IMR-90 (cell line): ENCODE data around the gene SLC52A3. TPM values are rescaled to one million over a fixed set of nuclear protein-coding genes. Genes with fewer than 3 reads are reported as not detected.

Experiments used
- ATAC-seq: fragments of 200-7000 bp; cut with Tn5 transposase; 2 replicates; pipeline ENCODE4 v1.9.1; 2020; ENCODE audit warnings: low read depth, mild to moderate bottlenecking, moderate library complexity
- BruUV-seq: library from RNA; stranded (reverse); fragments of 400-500 nt; replicated peaks from 2 replicates; lab custom pipeline; 2021; lab: Mats Ljungman, UMichigan
- CTCF ChIA-PET: fragments of 300-600 bp; formaldehyde crosslinking; extraction: SDS; loops from one replicate; lab custom pipeline; 2021; ENCODE audit warnings: antibody characterized with exemption; lab: Yijun Ruan, JAX
- POLR2A ChIA-PET: fragments of 300-600 bp; sonication (Branson Sonifier 250); formaldehyde crosslinking; loops from one replicate; lab custom pipeline; 2022; ENCODE audit warnings: antibody characterized with exemption; ENCODE audit not compliant: unreplicated experiment; lab: Charles Lee
- DNase-seq: peaks from one replicate; pipeline ENCODE4 v3.0.0; 2013
- H2AFZ ChIP-seq: replicated peaks from 2 replicates; pipeline ENCODE3; 2013; ENCODE audit warnings: low read length, mild to moderate bottlenecking; ENCODE audit not compliant: poor library complexity
- H2AK5ac ChIP-seq: 2 replicates; pipeline ENCODE4 v1.6.1; 2013; ENCODE audit warnings: low read depth, low read length, inconsistent platforms
- H2AK9ac ChIP-seq: replicated peaks from 2 replicates; pipeline ENCODE3; 2013; ENCODE audit warnings: mild to moderate bottlenecking, low read depth, low read length, moderate library complexity; ENCODE audit not compliant: poor library complexity
- H2BK120ac ChIP-seq: 2 replicates; pipeline ENCODE4 v1.6.1; 2013; ENCODE audit warnings: low read depth, low read length, inconsistent platforms
- H2BK15ac ChIP-seq: 3 replicates; pipeline ENCODE4 v1.6.1; 2013; ENCODE audit warnings: low read depth, low read length, inconsistent platforms
- H2BK20ac ChIP-seq: 2 replicates; pipeline ENCODE4 v1.6.1; 2013; ENCODE audit warnings: low read depth, mild to moderate bottlenecking, inconsistent platforms, low read length, moderate library complexity
- H2BK5ac ChIP-seq: 2 replicates; pipeline ENCODE4 v1.6.1; 2013; ENCODE audit warnings: mild to moderate bottlenecking, low read depth, low read length, inconsistent platforms; ENCODE audit not compliant: poor library complexity, severe bottlenecking
- H3K14ac ChIP-seq: replicated peaks from 2 replicates; pipeline ENCODE4 v1.6.1; 2013; ENCODE audit warnings: low read depth, low read length, inconsistent platforms
- H3K18ac ChIP-seq: 2 replicates; pipeline ENCODE4 v1.6.1; 2013; ENCODE audit warnings: low read depth, low read length, control low read depth
- H3K23ac ChIP-seq: 2 replicates; pipeline ENCODE4 v1.6.1; 2013; ENCODE audit warnings: low read depth, low read length, inconsistent platforms
- H3K27ac ChIP-seq: 2 replicates; pipeline ENCODE4 v1.5.1; 2013; ENCODE audit warnings: mild to moderate bottlenecking, control low read depth, low read length; ENCODE audit not compliant: insufficient read depth
- H3K27me3 ChIP-seq: 2 replicates; pipeline ENCODE4 v1.6.1; 2013; ENCODE audit warnings: low read length; ENCODE audit not compliant: control insufficient read depth, insufficient read depth
- H3K36me3 ChIP-seq: 2 replicates; pipeline ENCODE4 v1.6.1; 2013; ENCODE audit warnings: low read length, mixed read lengths; ENCODE audit not compliant: control insufficient read depth, insufficient read depth
- H3K4ac ChIP-seq: 2 replicates; pipeline ENCODE4 v1.6.1; 2013; ENCODE audit warnings: low read depth, low read length, inconsistent platforms
- H3K4me1 ChIP-seq: 2 replicates; pipeline ENCODE4 v1.6.1; 2013; ENCODE audit warnings: low read length, mixed read lengths; ENCODE audit not compliant: control insufficient read depth, insufficient read depth
- H3K4me2 ChIP-seq: 2 replicates; pipeline ENCODE4 v1.6.1; 2013; ENCODE audit warnings: low read depth, mild to moderate bottlenecking, control low read depth, low read length, moderate library complexity
- H3K4me3 ChIP-seq: 2 replicates; pipeline ENCODE4 v1.5.1; 2013; ENCODE audit warnings: low read depth, mild to moderate bottlenecking, control low read depth, low read length, moderate library complexity; ENCODE audit not compliant: insufficient read depth
- H3K56ac ChIP-seq: 2 replicates; pipeline ENCODE4 v1.6.1; 2013; ENCODE audit warnings: low read length, inconsistent platforms; ENCODE audit not compliant: insufficient read depth; ENCODE audit errors: extremely low read depth
- H3K79me1 ChIP-seq, 2 experiments: 2 replicates each; pipeline ENCODE4 v1.6.1; 2013; ENCODE audit warnings: low read length in 2 of 2, inconsistent platforms in 1 of 2, low read depth in 1 of 2
- H3K9ac ChIP-seq: 2 replicates; pipeline ENCODE4 v1.6.1; 2013; ENCODE audit warnings: low read depth, low read length, control low read depth
- H3K9me1 ChIP-seq: 2 replicates; pipeline ENCODE4 v1.6.1; 2013; ENCODE audit warnings: low read length, inconsistent platforms; ENCODE audit not compliant: insufficient read depth
- H3K9me3 ChIP-seq: 2 replicates; pipeline ENCODE4 v1.6.1; 2013; ENCODE audit warnings: low read length; ENCODE audit not compliant: control insufficient read depth, insufficient read depth
- H4K20me1 ChIP-seq: 2 replicates; pipeline ENCODE4 v1.6.1; 2013; ENCODE audit warnings: low read length, inconsistent platforms; ENCODE audit not compliant: insufficient read depth
- H4K5ac ChIP-seq: 2 replicates; pipeline ENCODE4 v1.6.1; 2013; ENCODE audit warnings: mild to moderate bottlenecking, low read depth, low read length, control low read depth
- H4K8ac ChIP-seq, 2 experiments: 2 replicates each; pipeline ENCODE4 v1.6.1; 2013; ENCODE audit warnings: low read depth in 2 of 2, low read length in 2 of 2, control low read depth in 1 of 2, inconsistent platforms in 1 of 2
- H4K91ac ChIP-seq: 2 replicates; pipeline ENCODE4 v1.6.1; 2013; ENCODE audit warnings: low read depth, low read length, inconsistent platforms; ENCODE audit not compliant: insufficient read depth
- BHLHE40 ChIP-seq: fragments of 150-350 bp; IDR thresholded peaks from 2 replicates; pipeline ENCODE4 v1.6.1; 2016; ENCODE audit warnings: mild to moderate bottlenecking, low read depth, low read length
- CHD1 ChIP-seq: IDR thresholded peaks from 2 replicates; pipeline ENCODE4 v1.6.1; 2012; ENCODE audit warnings: low read depth, low read length, improper control_type of control experiment
- CTCF ChIP-seq: conservative IDR thresholded peaks from 2 replicates; pipeline ENCODE4 v1.5.1; 2012; ENCODE audit warnings: mild to moderate bottlenecking, low read depth, low read length, improper control_type of control experiment
- ELK1 ChIP-seq: fragments of 150-350 bp; IDR thresholded peaks from 2 replicates; pipeline ENCODE4 v1.6.1; 2016; ENCODE audit warnings: low read depth, mild to moderate bottlenecking, low read length, moderate library complexity, borderline replicate concordance
- FOS ChIP-seq: fragments of 150-350 bp; IDR thresholded peaks from 2 replicates; pipeline ENCODE4 v1.6.1; 2016; ENCODE audit warnings: low read depth, low read length
- MAFK ChIP-seq: IDR thresholded peaks from 2 replicates; pipeline ENCODE4 v1.6.1; 2012; ENCODE audit warnings: low read depth, low read length, improper control_type of control experiment
- MAZ ChIP-seq: IDR thresholded peaks from 2 replicates; pipeline ENCODE4 v1.6.1; 2012; ENCODE audit warnings: low read depth, mild to moderate bottlenecking, low read length, improper control_type of control experiment, moderate library complexity, borderline replicate concordance
- MXI1 ChIP-seq: IDR thresholded peaks from 2 replicates; pipeline ENCODE4 v1.6.1; 2012; ENCODE audit warnings: low read depth, mild to moderate bottlenecking, low read length, moderate library complexity, borderline replicate concordance
- POLR2A ChIP-seq: IDR thresholded peaks from 2 replicates; pipeline ENCODE4 v1.6.1; 2012; ENCODE audit warnings: mild to moderate bottlenecking, low read depth, low read length
- RAD21 ChIP-seq: IDR thresholded peaks from 2 replicates; pipeline ENCODE4 v1.6.1; 2012; ENCODE audit warnings: low read length, improper control_type of control experiment
- RCOR1 ChIP-seq: IDR thresholded peaks from 2 replicates; pipeline ENCODE4 v1.6.1; 2012; ENCODE audit warnings: mild to moderate bottlenecking, low read length, improper control_type of control experiment; ENCODE audit not compliant: insufficient replicate concordance
- RFX5 ChIP-seq: IDR thresholded peaks from 2 replicates; pipeline ENCODE4 v1.8.0; 2012; ENCODE audit warnings: low read depth, mild to moderate bottlenecking, low read length, moderate library complexity
- SMC3 ChIP-seq: fragments of 150-350 bp; IDR thresholded peaks from 2 replicates; pipeline ENCODE4 v1.6.1; 2016; ENCODE audit warnings: low read depth, mild to moderate bottlenecking, antibody characterized with exemption, low read length, moderate library complexity
- USF2 ChIP-seq: fragments of 150-350 bp; IDR thresholded peaks from 2 replicates; pipeline ENCODE4 v1.6.1; 2017; ENCODE audit warnings: mild to moderate bottlenecking, antibody characterized with exemption, low read length, low read depth
- WGBS, 2 experiments: methylation state at CpG; one replicate each; pipeline versions ENCODE4 v1.1.5 to v1.1.7; 2013; ENCODE audit warnings: missing lambda C conversion rate in 2 of 2; ENCODE audit not compliant: insufficient read length in 1 of 2; ENCODE audit errors: extremely low coverage in 2 of 2; 5-methylcytosine and 5-hydroxymethylcytosine counted together
- dilution Hi-C: fragments of 300-500 bp; cut with HindIII; formaldehyde crosslinking; loops from one replicate; pipeline ENCODE4 v1.14.3; 2018; ENCODE audit warnings: low sequenced_read_pairs; ENCODE audit not compliant: unreplicated experiment
- in situ Hi-C: fragments of 300-500 bp; cut with MboI; formaldehyde crosslinking; loops from 3 replicates; pipeline ENCODE4 v1.14.3; 2019; ENCODE audit warnings: low sequenced_read_pairs, inconsistent platforms, mixed read lengths
- intact Hi-C: fragments of 100-400 bp; cut with micrococcal nuclease; formaldehyde crosslinking; loops from 2 replicates; pipeline ENCODE4 v1.10.0; 2022
- polyA plus RNA-seq, 3 experiments: library from polyadenylated mRNA; depleted of rRNA; stranded (reverse); fragments of >200 nt; gene quantifications; 2 replicates each; pipeline ENCODE4 v1.2.3, GENCODE V29; 2012; ENCODE audit warnings: low replicate concordance in 1 of 3
- total RNA-seq: library from RNA; depleted of rRNA; stranded (reverse); fragments of >200 nt; gene quantifications from 2 replicates; pipeline ENCODE4 v1.2.3, GENCODE V29; 2012

SLC52A3 gene
- total and polyA plus RNA-seq, 2 of the 4 experiments (the other 2 are of a cell fraction): not detected

DNA sequence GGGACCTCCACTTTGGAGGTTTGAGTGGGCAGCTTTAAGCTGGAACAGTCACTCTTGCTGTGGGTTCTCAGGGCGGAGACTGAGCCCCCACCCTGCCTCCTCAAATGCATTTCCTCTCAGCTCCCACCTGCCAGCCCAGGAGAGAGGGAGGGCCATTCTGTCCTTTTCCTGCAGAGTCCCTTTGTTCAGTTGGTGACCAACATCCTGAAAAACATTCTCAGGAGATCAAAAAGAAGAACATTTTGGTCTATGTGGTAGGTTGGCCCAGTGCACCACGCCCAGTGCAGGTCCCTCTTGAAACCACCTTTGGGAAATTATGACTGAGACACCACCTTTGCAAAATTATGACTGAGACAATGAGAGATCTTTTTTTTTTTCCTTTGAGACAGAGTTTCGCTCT is 13.4 kb downstream of the SLC52A3 start:
- TF ChIP-seq FOS (no peak), MAZ (no peak), CTCF (no peak), MAFK (no peak), BHLHE40 (no peak), ELK1 (no peak), SMC3 (no peak), CHD1 (no peak), RFX5 (no peak), RCOR1 (no peak), RAD21 (no peak), USF2 (no peak), MXI1 (no peak), POLR2A (no peak)

More for the DNA sequence above, 13.4 kb downstream of the SLC52A3 start:
- H3K36me3 ChIP-seq: no peaks in the 10 kb centered on the region
- H3K9me3 ChIP-seq: no peaks in the 10 kb centered on the region
- WGBS, 2 experiments: no CpG with 5 or more reads among the region's 3 CpGs
- no peak overlapping the region for H3K4ac ChIP-seq
- H3K27ac ChIP-seq: no peak overlapping the region
- H3K4me2 ChIP-seq: no peak overlapping the region
- intact Hi-C loops: no loop called here
- no peak overlapping the region for H3K18ac ChIP-seq
- H2BK15ac ChIP-seq: no peak overlapping the region
- no peak for DNase-seq
- H3K4me3 ChIP-seq: no peak overlapping the region
- ATAC-seq: no peak
- H4K5ac ChIP-seq: no peak overlapping the region
- H2BK5ac ChIP-seq: no peak overlapping the region
- no peak overlapping the region for H2BK120ac ChIP-seq
- no peak overlapping the region for H2AK5ac ChIP-seq
- in situ Hi-C loops: no loop called here
- H3K9me1 ChIP-seq: no peaks in the 10 kb centered on the region
- dilution Hi-C loops: no loop called here
- no peaks in the 10 kb centered on the region for H4K20me1 ChIP-seq
- no peaks in the 10 kb centered on the region for H3K79me1 ChIP-seq
- BruUV-seq: no TSS peak
- H3K27me3 ChIP-seq: peaks cover 6% of the 10 kb centered on the region
- H3K9ac ChIP-seq: no peak overlapping the region
- ChIA-PET POLR2A (no interaction called here), CTCF (no interaction called here)
- H2AFZ ChIP-seq: no peak overlapping the region
- H2AK9ac ChIP-seq: no peak overlapping the region
- no peak overlapping the region for H3K14ac ChIP-seq
- H3K56ac ChIP-seq: no peak overlapping the region
- H4K91ac ChIP-seq: no peak overlapping the region
- H3K4me1 ChIP-seq: no peaks in the 10 kb centered on the region
- no peak overlapping the region for H2BK20ac ChIP-seq
- no peak overlapping the region for H4K8ac ChIP-seq
- no peak overlapping the region for H3K23ac ChIP-seq
